Breast epithelium (tissue), 4 donors: ENCODE data around the gene FAM76B. TPM values are rescaled to one million over a fixed set of nuclear protein-coding genes. Genes with fewer than 3 reads are reported as not detected.
"Not testable (repeated sequence)": the region's sequence is repeated elsewhere in the genome, so short reads cannot be mapped to it uniquely, and the experiment has no call there.

Experiments
- DNase-seq, 2 donors: peaks; one replicate each; pipeline ENCODE4 v3.0.0-alpha.2; 2019; ENCODE audit warnings: low spot score in 2 of 2
- H3K27ac ChIP-seq, 2 donors: fragments of 200-600 bp; sonication (generic) in 1 of 2; one replicate each; pipeline ENCODE4 v1.5.1; 2016 to 2019; ENCODE audit warnings: mild to moderate bottlenecking in 1 of 2
- H3K27me3 ChIP-seq, 2 donors: fragments of 200-600 bp; sonication (generic) in 1 of 2; one replicate each; pipeline versions ENCODE4 v1.5.1 to v1.6.0; 2017 to 2019; ENCODE audit warnings: control low read depth in 1 of 2, mild to moderate bottlenecking in 1 of 2
- H3K36me3 ChIP-seq: fragments of 200-600 bp; one replicate; pipeline ENCODE4 v1.5.1; 2019
- H3K4me1 ChIP-seq, 2 donors: fragments of 200-600 bp; sonication (generic); one replicate each; pipeline ENCODE4 v1.5.1; 2016 to 2019; ENCODE audit warnings: control low read depth in 1 of 2
- H3K4me3 ChIP-seq, 3 donors: fragments of 200-600 bp; sonication (generic); 1 replicate in 2 of 3; 2 replicates in 1 of 3; pipeline ENCODE4 v1.5.1; 2016 to 2019; ENCODE audit warnings: mild to moderate bottlenecking in 3 of 3, moderate library complexity in 2 of 3
- H3K9me3 ChIP-seq, 2 donors: fragments of 200-600 bp; sonication (generic) in 1 of 2; one replicate each; pipeline ENCODE4 v1.5.1; 2016 to 2019; ENCODE audit warnings: control low read depth in 1 of 2
- CTCF ChIP-seq, 3 donors: fragments of 450-650 bp; IDR thresholded peaks; one replicate each; pipeline ENCODE4 v1.5.1; 2016 to 2017; ENCODE audit warnings: antibody characterized with exemption in 3 of 3, mild to moderate bottlenecking in 3 of 3, moderate library complexity in 3 of 3
- POLR2A ChIP-seq: fragments of 450-650 bp; IDR thresholded peaks from one replicate; pipeline ENCODE4 v1.6.1; 2016; ENCODE audit warnings: antibody characterized with exemption, mild to moderate bottlenecking, moderate library complexity
- POLR2AphosphoS5 ChIP-seq, 3 donors: sonication (generic); formaldehyde crosslinking; IDR thresholded peaks; one replicate each; pipeline ENCODE4 v1.6.1; 2017; ENCODE audit warnings: antibody characterized with exemption in 3 of 3
- intact Hi-C: fragments of 100-400 bp; cut with DNase I; formaldehyde crosslinking; loops from one replicate; pipeline ENCODE4 v1.15.1; 2023; ENCODE audit warnings: low total_unique reads
- total RNA-seq, 3 donors: library from RNA; depleted of rRNA; stranded (reverse); fragments of >200 nt; gene quantifications; one replicate each; pipeline ENCODE4 v1.1.0, GENCODE V29; 2016

The FAM76B gene
- total RNA-seq, 3 donors from 2014 or later = 42.1 to 69.7 (median 48.8) TPM

GRCh38 chr11:95831198-95831883 lies 41.8 kb upstream of the FAM76B start:
- no peak overlapping the region for H3K4me3 ChIP-seq
- peaks cover 0 to 8% of the 10 kb centered on the region in 2 donors for H3K4me1 ChIP-seq
- no peak overlapping the region for H3K27ac ChIP-seq
- no peak for DNase-seq
- H3K27me3 ChIP-seq = no peaks in the 10 kb centered on the region
- intact Hi-C loops = no loop called here
- no peaks in the 10 kb centered on the region for H3K9me3 ChIP-seq
- peaks cover 4% of the 10 kb centered on the region for H3K36me3 ChIP-seq
- TF ChIP-seq POLR2AphosphoS5 (IDR thresholded peaks at IDR 0.05) = no peak
- no peak for TF ChIP-seq CTCF (IDR thresholded peaks at IDR 0.05)
- no peak for TF ChIP-seq POLR2A

DNA sequence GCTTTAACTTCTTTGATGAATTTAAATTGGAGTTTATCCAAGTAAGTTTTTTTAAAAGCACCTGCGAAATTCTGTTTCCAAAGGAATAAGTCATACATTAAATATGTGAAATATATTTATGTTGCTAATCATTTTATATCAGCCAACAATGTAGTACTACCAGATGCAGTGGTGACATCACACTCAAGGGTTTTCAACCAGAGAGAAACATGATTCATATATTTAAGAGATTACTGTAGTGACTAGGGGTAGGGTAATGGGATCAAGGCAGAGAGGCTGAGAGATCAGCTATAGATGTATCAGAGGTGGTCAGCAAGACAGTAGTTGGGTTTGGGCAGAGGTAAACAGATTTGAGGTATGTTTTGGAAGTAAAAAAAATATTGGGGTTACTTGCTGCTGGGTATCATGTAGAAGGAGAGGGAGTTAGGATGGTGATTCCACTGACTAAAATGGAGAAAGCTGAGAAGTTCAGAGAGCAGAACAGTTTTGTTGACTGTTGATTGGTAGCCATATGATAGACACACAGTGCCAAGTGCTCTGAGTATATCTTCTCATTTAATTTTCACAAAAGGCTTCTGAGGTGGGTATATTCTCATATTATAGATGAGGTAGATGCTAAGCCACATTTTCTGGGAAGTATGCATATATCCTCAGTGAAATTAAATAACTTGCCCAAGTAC lies 40.1 kb upstream of the FAM76B start:
- Histone ChIP-seq H3K4me3 (no peak overlapping the region), H3K4me1 (no peaks in the 10 kb centered on the region), H3K9me3 (no peaks in the 10 kb centered on the region), H3K36me3 (peaks cover 4% of the 10 kb centered on the region), H3K27ac (no peak overlapping the region), H3K27me3 (no peaks in the 10 kb centered on the region)
- intact Hi-C loops = no loop called here
- no peak for TF ChIP-seq POLR2AphosphoS5 (IDR thresholded peaks at IDR 0.05)
- TF ChIP-seq CTCF (IDR thresholded peaks at IDR 0.05) = no peak
- no peak for TF ChIP-seq POLR2A
- no peak for DNase-seq

GRCh38 chr11:95827696-95828095 lies 38.1 kb upstream of the FAM76B start:
- Histone ChIP-seq H3K36me3 (peaks cover 4% of the 10 kb centered on the region), H3K4me1 (no peaks in the 10 kb centered on the region), H3K27me3 (no peaks in the 10 kb centered on the region), H3K9me3 (no peaks in the 10 kb centered on the region), H3K4me3 (no peak overlapping the region), H3K27ac (no peak overlapping the region)
- DNase-seq = no peak
- no peak for TF ChIP-seq CTCF (IDR thresholded peaks at IDR 0.05)
- no peak for TF ChIP-seq POLR2AphosphoS5 (IDR thresholded peaks at IDR 0.05)
- no peak for TF ChIP-seq POLR2A
- intact Hi-C loops = no loop called here

- TF ChIP-seq POLR2AphosphoS5 (IDR thresholded peaks at IDR 0.05) (no peak), POLR2A (no peak), CTCF (IDR thresholded peaks at IDR 0.05) (no peak)
- H3K4me3 ChIP-seq = no peak overlapping the region
- intact Hi-C loops = no loop called here
- H3K4me1 ChIP-seq = no peaks in the 10 kb centered on the region
- H3K27ac ChIP-seq = no peak overlapping the region
- no peak for DNase-seq
- H3K27me3 ChIP-seq = no peaks in the 10 kb centered on the region
- H3K36me3 ChIP-seq = no peaks in the 10 kb centered on the region
- no peaks in the 10 kb centered on the region for H3K9me3 ChIP-seq
These were observed 32.1 kb upstream of the FAM76B start for GRCh38 chr11:95821640-95822039.

- H3K27me3 ChIP-seq = no peaks in the 10 kb centered on the region
- H3K4me3 ChIP-seq = no peak overlapping the region
- intact Hi-C loops = no loop called here
- no peaks in the 10 kb centered on the region for H3K36me3 ChIP-seq
- no peak for DNase-seq
- TF ChIP-seq CTCF (IDR thresholded peaks at IDR 0.05) = no peak
- no peak for TF ChIP-seq POLR2AphosphoS5 (IDR thresholded peaks at IDR 0.05)
- TF ChIP-seq POLR2A = no peak
- H3K4me1 ChIP-seq = no peaks in the 10 kb centered on the region
- H3K27ac ChIP-seq = no peak overlapping the region
- H3K9me3 ChIP-seq = no peaks in the 10 kb centered on the region
These were observed 26.5 kb upstream of the FAM76B start for GRCh38 chr11:95816037-95816436.

DNA sequence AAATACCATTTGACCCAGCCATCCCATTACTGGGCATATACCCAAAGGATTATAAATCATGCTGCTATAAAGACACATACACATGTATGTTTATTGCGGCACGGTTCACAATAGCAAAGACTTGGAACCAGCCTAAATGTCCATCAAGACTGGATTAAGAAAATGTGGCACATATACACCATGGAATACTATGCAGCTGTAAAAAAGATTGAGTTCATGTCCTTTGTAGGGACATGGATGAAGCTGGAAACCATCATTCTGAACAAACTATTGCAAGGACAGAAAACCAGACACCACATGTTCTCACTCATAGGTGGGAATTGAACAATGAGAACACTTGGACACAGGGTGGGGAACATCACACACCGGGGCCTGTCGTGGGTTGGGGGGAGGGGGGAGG lies 21.5 kb upstream of the FAM76B start:
- intact Hi-C loops, H3K4me3 ChIP-seq, H3K27me3 ChIP-seq, H3K36me3 ChIP-seq, DNase-seq, H3K9me3 ChIP-seq, H3K27ac ChIP-seq, H3K4me1 ChIP-seq: not testable (repeated sequence)

DNA sequence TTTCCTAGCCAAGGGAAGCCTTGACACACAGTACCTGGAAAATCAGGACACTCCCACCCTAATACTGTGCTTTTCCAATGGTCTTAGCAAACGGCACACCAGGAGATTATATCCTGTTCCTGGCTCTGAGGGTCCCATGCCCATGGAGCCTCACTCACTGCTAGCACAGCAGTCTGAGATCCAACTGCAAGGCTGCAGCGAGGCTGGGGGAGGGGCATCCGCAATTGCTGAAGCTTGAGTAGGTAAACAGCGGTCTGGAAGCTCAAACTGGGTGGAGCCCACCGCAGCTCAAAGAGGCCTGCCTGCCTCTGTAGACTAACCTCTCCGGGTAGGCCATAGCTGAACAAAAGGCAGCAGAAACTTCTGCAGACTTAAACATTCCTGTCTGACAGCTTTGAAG lies 16.9 kb upstream of the FAM76B start:
- H3K4me1 ChIP-seq, H3K27ac ChIP-seq, H3K36me3 ChIP-seq, H3K4me3 ChIP-seq, intact Hi-C loops, DNase-seq, H3K9me3 ChIP-seq, H3K27me3 ChIP-seq: not testable (repeated sequence)
